Inferior parietal cortex (tissue), 1 donor: ENCODE measurements around the gene MINDY4B.

Source experiments
- DNase-seq: peaks from one replicate; pipeline ENCODE4 v3.0.0-alpha.2; 2016; ENCODE audit errors: extremely low spot score

MINDY4B gene

DNA sequence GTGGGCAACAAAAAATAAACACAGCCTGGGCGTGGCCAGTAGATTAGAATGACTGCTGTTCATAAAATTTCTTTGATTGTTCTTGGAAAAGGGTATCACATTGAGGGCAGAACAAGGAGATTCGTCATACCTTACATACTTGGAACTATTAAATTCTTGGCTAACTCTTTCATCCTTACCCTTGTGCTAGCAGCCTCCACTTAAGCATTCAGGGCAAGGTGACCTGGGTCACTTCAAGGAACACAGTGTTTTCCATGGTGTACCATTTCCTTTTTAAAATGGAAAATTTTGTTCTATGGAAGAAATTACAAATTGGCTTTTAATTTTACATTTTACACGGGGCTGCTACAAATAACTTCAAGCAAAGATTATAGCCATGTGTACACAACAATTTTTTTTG, 60.8 kb downstream of the MINDY4B start:
- no peak for DNase-seq

DNA sequence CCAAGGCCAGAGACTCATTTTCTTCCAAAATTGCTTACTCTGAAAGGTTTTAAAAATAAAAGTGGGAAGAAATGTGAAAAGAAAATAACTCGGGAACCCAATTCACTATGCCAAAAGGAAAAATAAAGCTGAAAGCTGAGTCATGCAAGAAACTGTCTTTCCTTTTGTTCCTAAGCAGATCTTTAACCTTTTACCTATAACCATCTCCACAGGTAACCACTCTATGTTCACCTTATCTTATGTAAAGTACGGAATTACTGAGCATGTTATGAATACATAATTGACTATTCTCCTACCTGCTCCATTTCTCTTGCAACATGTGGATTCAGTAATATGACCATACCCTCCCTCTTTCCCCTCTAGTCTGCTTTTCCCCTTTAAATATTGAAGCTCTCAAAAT, 62.0 kb downstream of the MINDY4B start:
- no peak for DNase-seq

DNA sequence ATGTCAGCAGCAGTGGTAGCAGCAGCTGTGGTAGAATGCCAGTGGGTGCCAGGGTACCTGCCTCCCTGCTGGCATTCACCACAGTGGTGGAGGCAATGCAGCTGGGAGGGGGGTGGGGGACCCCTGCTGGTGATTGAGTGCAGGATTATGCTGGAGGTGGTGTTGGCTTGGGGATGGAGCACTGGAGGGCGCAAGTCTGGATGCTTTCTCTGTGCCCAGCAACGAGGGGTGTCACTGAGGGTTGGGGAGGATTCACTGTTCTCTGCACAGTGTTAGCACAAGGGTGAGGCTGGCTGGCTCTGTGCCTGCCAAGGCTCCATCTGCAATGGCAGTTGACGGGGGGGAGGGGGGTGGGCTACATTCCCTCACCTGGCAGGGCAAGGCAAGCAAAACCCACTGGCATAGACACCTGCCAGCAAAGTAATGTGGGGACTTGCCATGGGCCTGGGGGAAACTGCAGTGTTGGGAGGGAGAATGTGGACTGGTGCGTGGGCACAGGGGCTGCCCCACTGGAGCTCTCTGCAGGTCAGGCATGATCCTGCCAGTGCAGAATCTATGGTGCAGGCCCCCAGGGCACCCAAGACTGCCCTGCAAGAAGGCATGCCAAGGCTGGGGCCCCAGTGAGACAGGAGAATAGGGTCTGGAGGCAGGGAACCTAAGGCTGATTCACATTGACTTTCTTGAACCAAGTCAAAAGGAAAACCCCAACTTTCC, 64.3 kb downstream of the MINDY4B start:
- no peak for DNase-seq

DNA sequence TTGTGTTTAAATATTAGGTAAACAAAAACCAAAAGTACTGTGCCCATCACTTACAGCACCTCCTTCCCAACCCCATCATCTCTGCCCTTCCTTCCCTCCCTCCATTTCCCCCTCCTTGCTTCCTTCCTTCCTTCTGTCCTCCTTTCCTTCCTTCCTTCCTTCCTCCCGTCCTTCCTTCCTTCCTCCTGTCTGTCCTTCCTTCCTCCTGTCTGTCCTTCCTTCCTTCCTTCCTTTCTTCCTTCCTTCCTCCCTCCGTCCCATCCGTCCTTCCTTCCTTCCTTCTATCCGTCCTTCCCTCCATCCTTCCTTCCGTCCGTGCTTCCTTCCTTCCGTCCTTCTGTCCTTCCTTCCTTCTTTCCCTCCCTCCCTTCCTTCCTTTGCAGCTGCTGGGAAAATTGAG, 74.5 kb downstream of the MINDY4B start:
- no peak for DNase-seq

GRCh38 chr3:150830094-150830681, 75.1 kb downstream of the MINDY4B start:
- no peak for DNase-seq

DNA sequence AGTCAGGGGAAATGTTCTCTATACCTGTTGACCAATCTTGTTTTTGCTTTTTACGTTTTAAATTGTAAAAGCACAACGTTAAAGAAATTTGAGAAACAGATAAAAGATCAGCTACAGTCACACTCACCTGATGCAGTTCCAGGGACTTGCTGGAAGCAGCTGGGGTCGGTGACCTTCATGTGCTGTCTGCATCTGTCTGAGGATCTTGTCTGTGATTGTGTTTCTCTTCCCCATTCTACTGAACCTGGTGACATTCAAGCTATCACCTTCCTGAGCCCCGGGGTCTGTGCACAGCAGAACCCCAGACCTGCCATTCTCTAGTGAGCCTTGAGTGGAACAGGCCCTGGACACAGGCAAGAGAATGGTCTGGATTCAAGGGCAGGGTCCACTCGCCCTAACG, 75.8 kb downstream of the MINDY4B start:
- no peak for DNase-seq

- DNase-seq = no peak
Measured at GRCh38 chr3:150828997-150829396, 76.2 kb downstream of the MINDY4B start.

GRCh38 chr3:150828261-150828660, 77.0 kb downstream of the MINDY4B start:
- DNase-seq = no peak

DNA sequence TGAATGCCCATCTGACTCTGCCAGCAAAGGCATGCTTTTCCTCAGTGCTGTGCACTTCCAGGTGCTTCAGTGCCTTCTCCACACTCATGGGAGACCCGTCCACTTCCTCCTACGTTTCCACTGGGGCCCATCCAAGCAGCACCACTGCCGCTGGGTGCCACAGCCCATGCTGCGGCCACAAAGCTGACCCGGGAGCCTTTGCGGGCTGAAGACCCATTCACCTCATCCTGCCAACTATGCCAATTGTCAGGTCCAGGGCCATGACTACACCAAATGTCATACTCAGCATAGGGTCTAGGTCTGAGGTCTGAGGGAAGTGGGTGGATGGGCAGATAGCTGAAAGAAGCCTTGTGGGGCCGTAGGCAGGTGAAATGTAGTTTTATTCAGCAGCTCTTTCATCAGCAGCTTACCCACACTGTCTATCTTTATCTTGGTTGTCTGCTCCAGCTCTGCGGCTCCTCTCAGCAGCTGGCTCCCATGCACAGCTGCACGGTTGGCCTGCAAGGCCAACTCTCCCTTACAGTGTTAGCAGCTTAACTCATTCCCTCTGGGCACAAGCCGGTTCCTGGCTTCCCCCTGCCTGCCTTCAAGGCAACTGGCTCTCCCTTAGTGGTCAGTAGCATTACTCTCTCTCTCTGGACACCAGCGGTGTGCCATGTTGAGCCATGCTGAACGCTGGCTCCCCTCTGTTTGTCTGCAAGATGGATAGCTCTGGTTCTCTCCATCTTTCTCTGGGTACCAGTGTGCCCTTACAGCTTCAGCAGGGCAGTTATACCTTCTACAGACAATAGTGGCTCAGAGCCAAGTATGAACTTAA, 78.6 kb downstream of the MINDY4B start:
- DNase-seq = no peak

DNA sequence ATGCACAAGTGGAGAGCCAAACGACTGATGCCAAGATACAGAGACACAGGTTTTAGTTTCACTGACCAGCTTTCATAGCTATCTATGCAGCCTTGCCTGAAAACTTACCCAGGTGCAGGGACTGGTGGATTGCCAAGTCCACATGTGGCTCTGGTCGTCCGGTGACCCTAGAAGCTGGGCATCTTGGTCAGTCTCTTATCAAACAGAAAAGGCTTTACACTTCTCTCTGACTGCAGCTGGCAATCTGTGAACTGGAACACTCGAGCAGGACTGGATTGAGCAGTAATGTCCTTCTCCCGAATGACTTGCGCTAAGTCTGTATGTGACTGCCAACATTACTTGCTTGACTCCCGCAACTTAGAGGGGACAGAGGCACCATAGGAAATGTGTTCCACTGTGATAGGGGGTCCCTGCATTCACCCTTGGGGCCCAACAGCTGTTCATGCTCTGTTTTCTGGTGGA, 79.3 kb downstream of the MINDY4B start:
- DNase-seq = no peak

GRCh38 chr3:150825192-150825915, 79.9 kb downstream of the MINDY4B start:
- no peak for DNase-seq

GRCh38 chr3:150823277-150823676, 82.0 kb downstream of the MINDY4B start:
- no peak for DNase-seq

- no peak for DNase-seq
Measured at GRCh38 chr3:150822636-150823035, 82.6 kb downstream of the MINDY4B start.
